ENCODE measurements around the gene BTAF1.

DNA sequence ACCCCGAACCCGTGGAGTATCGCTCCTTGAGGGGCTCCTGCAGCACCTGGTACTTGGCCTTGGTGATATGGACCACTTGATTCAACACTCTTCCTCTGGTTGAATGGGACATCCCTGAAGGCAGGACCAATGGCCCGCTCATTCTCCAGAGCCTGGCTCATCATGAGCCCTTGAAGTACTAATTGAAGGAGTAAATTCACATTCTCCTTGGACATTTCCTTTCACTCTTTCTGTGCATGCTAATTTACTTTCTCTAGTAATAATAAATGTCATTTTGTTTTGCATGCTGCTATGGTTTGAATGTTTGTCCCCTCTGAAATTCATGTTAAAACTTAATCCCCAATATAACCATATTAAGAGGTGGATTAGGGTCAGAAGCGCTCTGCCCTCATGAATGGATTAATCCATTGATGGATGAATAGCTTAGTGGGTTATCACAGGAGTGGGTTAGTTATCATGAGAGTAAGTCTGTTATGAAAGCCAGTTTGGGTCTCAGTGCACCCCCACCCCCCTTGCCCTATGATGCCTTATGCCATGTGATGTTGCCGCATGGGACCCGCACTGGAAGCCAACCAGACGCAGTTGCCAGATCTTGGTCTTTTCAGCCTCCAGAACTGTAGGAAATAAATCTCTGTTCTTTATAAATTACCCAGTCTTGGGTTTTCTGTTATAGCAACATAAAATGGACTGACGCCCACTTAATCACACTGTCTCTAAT is 38.0 kb upstream of the BTAF1 start:
- no peak for TF ChIP-seq ELF1 (IDR thresholded peaks at IDR 0.05; ENCODE audit: borderline replicate concordance, low read depth)
- no peak for TF ChIP-seq POLR2A (IDR thresholded peaks at IDR 0.05; ENCODE audit: borderline replicate concordance, extremely low read depth, insufficient read depth, insufficient read length)
- TF ChIP-seq, protein P1, sequence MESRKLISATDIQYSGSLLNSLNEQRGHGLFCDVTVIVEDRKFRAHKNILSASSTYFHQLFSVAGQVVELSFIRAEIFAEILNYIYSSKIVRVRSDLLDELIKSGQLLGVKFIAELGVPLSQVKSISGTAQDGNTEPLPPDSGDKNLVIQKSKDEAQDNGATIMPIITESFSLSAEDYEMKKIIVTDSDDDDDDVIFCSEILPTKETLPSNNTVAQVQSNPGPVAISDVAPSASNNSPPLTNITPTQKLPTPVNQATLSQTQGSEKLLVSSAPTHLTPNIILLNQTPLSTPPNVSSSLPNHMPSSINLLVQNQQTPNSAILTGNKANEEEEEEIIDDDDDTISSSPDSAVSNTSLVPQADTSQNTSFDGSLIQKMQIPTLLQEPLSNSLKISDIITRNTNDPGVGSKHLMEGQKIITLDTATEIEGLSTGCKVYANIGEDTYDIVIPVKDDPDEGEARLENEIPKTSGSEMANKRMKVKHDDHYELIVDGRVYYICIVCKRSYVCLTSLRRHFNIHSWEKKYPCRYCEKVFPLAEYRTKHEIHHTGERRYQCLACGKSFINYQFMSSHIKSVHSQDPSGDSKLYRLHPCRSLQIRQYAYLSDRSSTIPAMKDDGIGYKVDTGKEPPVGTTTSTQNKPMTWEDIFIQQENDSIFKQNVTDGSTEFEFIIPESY (IDR thresholded peaks at IDR 0.05; ENCODE audit: extremely low read depth, insufficient replicate concordance, low read length): no peak
